ENCODE results near the gene CD99. TPM values are rescaled to one million over a fixed set of nuclear protein-coding genes. Genes with fewer than 3 reads are reported as not detected.

The CD99 gene, protein sequence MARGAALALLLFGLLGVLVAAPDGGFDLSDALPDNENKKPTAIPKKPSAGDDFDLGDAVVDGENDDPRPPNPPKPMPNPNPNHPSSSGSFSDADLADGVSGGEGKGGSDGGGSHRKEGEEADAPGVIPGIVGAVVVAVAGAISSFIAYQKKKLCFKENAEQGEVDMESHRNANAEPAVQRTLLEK
- total RNA-seq, result 283 and 436 TPM in 2 replicates

DNA sequence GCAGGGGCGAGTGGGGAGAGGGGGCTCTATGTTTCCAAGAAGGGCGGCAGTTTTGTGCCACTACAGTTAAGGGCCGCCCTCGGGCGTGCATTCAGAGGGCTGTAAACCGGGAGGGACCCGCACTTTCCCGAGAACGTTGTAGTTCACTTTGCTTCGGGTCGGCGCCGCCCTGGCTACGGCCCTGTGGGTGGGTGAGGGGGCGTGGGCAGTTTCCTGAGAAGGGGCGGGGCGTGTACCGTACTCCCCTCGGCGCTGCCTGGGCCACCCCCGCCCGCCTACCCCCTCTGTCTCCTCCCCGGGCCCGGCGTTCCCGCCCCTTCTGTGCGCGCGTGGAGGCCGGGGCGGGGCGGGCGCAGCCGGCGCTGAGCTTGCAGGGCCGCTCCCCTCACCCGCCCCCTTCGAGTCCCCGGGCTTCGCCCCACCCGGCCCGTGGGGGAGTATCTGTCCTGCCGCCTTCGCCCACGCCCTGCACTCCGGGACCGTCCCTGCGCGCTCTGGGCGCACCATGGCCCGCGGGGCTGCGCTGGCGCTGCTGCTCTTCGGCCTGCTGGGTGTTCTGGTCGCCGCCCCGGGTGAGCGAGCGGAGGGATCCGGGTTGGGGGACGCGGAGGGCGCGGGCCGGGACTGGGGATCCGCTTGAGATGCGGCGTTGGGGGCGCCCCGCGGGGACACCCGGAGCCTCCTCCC, at the start of gene CD99:
Gene CD99 (plus strand): TSS at position 440 of the 687 bp plus-strand sequence. CDS start 66 bp downstream, at position 506.

DNA sequence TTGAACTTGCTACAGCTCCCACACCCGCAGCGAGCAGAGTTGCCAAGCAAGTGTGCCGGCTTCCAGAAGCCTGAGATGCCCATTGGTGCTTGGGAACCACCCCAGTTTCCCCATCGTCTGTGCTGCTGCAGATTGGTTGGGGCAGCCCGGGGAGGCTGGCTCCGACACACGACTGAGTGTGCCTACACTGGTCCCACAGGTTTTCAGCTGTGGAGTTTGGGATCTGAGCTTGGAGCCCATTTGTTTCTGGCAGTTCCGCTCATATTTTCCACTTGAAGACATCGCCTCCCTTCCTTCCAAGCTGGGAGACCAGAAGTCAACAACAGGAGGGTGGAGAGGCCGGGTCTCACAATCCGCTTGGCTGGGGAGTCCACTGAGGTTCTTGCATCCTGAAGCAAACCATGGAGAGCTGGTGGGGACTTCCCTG, 60.8 kb downstream of the CD99 start, which contains the start of gene XG:
Gene XG (plus strand): TSS at position 167 of the 427 bp plus-strand sequence. CDS start 235 bp downstream, at position 402.

Other genes starting within 250 kb of the CD99 start
- gene DHRSX, start 190.3 kb upstream of the CD99 start, total RNA-seq, result 41.9 and 50.1 TPM in 2 replicates
- 39.6 and 44.1 TPM in 2 replicates for gene ZBED1, start 190.3 kb upstream of the CD99 start, total RNA-seq
- under 0.01 TPM in 2 replicates for gene XG, start 60.7 kb downstream of the CD99 start, total RNA-seq
- gene GYG2, start 137.6 kb downstream of the CD99 start, total RNA-seq, result 5.7 and 11.3 TPM in 2 replicates
- gene ARSD, start 238.0 kb downstream of the CD99 start, total RNA-seq, result 8.8 and 14.1 TPM in 2 replicates